ENCODE data around the gene ATG14.
"Not testable (repeated sequence)": the region's sequence is repeated elsewhere in the genome, so short reads cannot be mapped to it uniquely, and the experiment has no call there.

The ATG14 gene

GRCh38 chr14:55347748-55348147 lies 63.9 kb downstream of the ATG14 start:
- no peak for DNase-seq

GRCh38 chr14:55347040-55347439 lies 64.6 kb downstream of the ATG14 start:
- DNase-seq = no peak

- DNase-seq = not testable (repeated sequence)
These were observed 67.0 kb downstream of the ATG14 start for GRCh38 chr14:55344582-55345163.

- DNase-seq = no peak
These were observed 69.8 kb downstream of the ATG14 start for GRCh38 chr14:55341781-55342180.

GRCh38 chr14:55340482-55340881 lies 71.1 kb downstream of the ATG14 start:
- DNase-seq = no peak

- DNase-seq = no peak
These were observed 71.9 kb downstream of the ATG14 start for GRCh38 chr14:55339770-55340169.

- no peak for DNase-seq
These were observed 74.9 kb downstream of the ATG14 start for GRCh38 chr14:55336691-55337090.

- DNase-seq = no peak
These were observed 75.5 kb downstream of the ATG14 start for GRCh38 chr14:55336162-55336561.

- no peak for DNase-seq
These were observed 77.7 kb downstream of the ATG14 start for GRCh38 chr14:55333711-55334485.

- DNase-seq = no peak
These were observed 78.7 kb downstream of the ATG14 start for GRCh38 chr14:55332654-55333570.

GRCh38 chr14:55329999-55330710 lies 81.5 kb downstream of the ATG14 start:
- DNase-seq = no peak

- DNase-seq = no peak
These were observed 83.3 kb downstream of the ATG14 start for GRCh38 chr14:55328317-55328716.

GRCh38 chr14:55327179-55327578 lies 84.5 kb downstream of the ATG14 start:
- DNase-seq = no peak

- DNase-seq = no peak
These were observed 86.8 kb downstream of the ATG14 start for GRCh38 chr14:55324812-55325211.

GRCh38 chr14:55323910-55324309 lies 87.7 kb downstream of the ATG14 start:
- no peak for DNase-seq

GRCh38 chr14:55318694-55319093 lies 92.9 kb downstream of the ATG14 start:
- no peak for DNase-seq

- DNase-seq = no peak
These were observed 93.9 kb downstream of the ATG14 start for GRCh38 chr14:55317542-55318306.

- DNase-seq = no peak
These were observed 95.1 kb downstream of the ATG14 start for GRCh38 chr14:55316564-55316963.
